ENCODE results near the gene ZNF782. TPM values are rescaled to one million over a fixed set of nuclear protein-coding genes. Genes with fewer than 3 reads are reported as not detected.
"Not testable (repeated sequence)": the region's sequence is repeated elsewhere in the genome, so short reads cannot be mapped to it uniquely, and the experiment has no call there.

The ZNF782 gene
- total and polyA plus RNA-seq, 4 donors: 0.95 to 16.4 (median 3.1) TPM

GRCh38 chr9:96844040-96844439 is 10.3 kb downstream of the ZNF782 start:
- H3K27ac ChIP-seq (ENCODE audit: low read depth in 1 of 2, low read length in 1 of 2): no peak overlapping the region
- H3K4me3 ChIP-seq: no peak overlapping the region
- 69 to 86% methylated on average over 2 of the region's 2 CpGs for WGBS, 2 donors
- no peak for ATAC-seq (ENCODE audit: insufficient read depth, low FRiP score)
- H3K27me3 ChIP-seq (ENCODE audit: control insufficient read depth in 3 of 3, insufficient read depth in 3 of 3, low read length in 2 of 3): no peaks in the 10 kb centered on the region
- TF ChIP-seq, protein P1, sequence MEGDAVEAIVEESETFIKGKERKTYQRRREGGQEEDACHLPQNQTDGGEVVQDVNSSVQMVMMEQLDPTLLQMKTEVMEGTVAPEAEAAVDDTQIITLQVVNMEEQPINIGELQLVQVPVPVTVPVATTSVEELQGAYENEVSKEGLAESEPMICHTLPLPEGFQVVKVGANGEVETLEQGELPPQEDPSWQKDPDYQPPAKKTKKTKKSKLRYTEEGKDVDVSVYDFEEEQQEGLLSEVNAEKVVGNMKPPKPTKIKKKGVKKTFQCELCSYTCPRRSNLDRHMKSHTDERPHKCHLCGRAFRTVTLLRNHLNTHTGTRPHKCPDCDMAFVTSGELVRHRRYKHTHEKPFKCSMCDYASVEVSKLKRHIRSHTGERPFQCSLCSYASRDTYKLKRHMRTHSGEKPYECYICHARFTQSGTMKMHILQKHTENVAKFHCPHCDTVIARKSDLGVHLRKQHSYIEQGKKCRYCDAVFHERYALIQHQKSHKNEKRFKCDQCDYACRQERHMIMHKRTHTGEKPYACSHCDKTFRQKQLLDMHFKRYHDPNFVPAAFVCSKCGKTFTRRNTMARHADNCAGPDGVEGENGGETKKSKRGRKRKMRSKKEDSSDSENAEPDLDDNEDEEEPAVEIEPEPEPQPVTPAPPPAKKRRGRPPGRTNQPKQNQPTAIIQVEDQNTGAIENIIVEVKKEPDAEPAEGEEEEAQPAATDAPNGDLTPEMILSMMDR (IDR thresholded peaks at IDR 0.05; ENCODE audit: control extremely low read depth, extremely low read depth): no peak
- peaks cover 3 to 11% (median 9%) of the 10 kb centered on the region in 4 donors for H3K36me3 ChIP-seq (ENCODE audit: control insufficient read depth in 4 of 4, insufficient read depth in 4 of 4, low read length in 4 of 4)
- peaks cover 0 to 3% (median 0%) of the 10 kb centered on the region in 5 donors for H3K4me1 ChIP-seq (ENCODE audit: control insufficient read depth in 5 of 5, insufficient read depth in 5 of 5, low read length in 5 of 5)
- DNase-seq: no peak
- no peak overlapping the region for H3K9ac ChIP-seq (ENCODE audit: insufficient read depth in 1 of 2, low read length in 2 of 2)
- peaks cover 0 to 4% (median 2%) of the 10 kb centered on the region in 4 donors for H3K9me3 ChIP-seq (ENCODE audit: control insufficient read depth in 4 of 4, insufficient read depth in 3 of 4, low read length in 3 of 4)

DNA sequence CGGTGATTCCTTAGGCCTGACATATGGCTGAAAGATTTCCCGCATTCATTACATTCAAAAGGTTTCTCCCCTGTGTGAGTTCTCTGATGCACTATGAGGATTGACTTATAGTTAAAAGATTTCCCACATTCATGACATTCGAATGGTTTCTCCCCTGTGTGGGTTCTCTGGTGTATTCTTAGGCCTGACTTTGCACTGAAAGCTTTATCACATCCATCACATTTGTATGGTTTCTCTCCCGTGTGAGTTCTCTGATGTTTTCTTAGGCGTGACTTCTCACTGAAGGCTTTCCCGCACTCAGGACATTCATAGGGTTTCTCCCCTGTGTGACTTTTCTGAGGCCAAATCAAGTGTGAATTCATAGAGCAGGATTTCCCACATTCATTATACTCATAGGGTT is 35.8 kb downstream of the ZNF782 start:
- H3K4me3 ChIP-seq: no peak overlapping the region

GRCh38 chr9:96817973-96818372 is 36.3 kb downstream of the ZNF782 start:
- H3K27ac ChIP-seq (ENCODE audit: low read depth in 1 of 2, low read length in 1 of 2): no peak overlapping the region
- peaks cover 4 to 52% (median 32%) of the 10 kb centered on the region in 4 donors for H3K36me3 ChIP-seq (ENCODE audit: control insufficient read depth in 4 of 4, insufficient read depth in 4 of 4, low read length in 4 of 4)
- no peaks in the 10 kb centered on the region for H3K27me3 ChIP-seq (ENCODE audit: control insufficient read depth in 3 of 3, insufficient read depth in 3 of 3, low read length in 2 of 3)
- H3K9me3 ChIP-seq (ENCODE audit: control insufficient read depth in 4 of 4, insufficient read depth in 3 of 4, low read length in 3 of 4): peaks cover 15 to 55% (median 34%) of the 10 kb centered on the region in 4 donors
- DNase-seq (no peak), ATAC-seq (ENCODE audit: insufficient read depth, low FRiP score) (no peak)
- H3K4me3 ChIP-seq: no peak overlapping the region
- WGBS, 2 donors: 97 to 99% methylated on average over 2 of the region's 2 CpGs
- H3K9ac ChIP-seq (ENCODE audit: insufficient read depth in 1 of 2, low read length in 2 of 2): no peak overlapping the region
- H3K4me1 ChIP-seq (ENCODE audit: control insufficient read depth in 5 of 5, insufficient read depth in 5 of 5, low read length in 5 of 5): no peaks in the 10 kb centered on the region
- TF ChIP-seq, protein P1 (IDR thresholded peaks at IDR 0.05; ENCODE audit: control extremely low read depth, extremely low read depth): no peak

More for the DNA sequence above, 35.8 kb downstream of the ZNF782 start:
- no peak for DNase-seq
- no peak for ATAC-seq (ENCODE audit: insufficient read depth, low FRiP score)
- H3K27me3 ChIP-seq (ENCODE audit: control insufficient read depth in 3 of 3, insufficient read depth in 3 of 3, low read length in 2 of 3): no peaks in the 10 kb centered on the region
- H3K4me1 ChIP-seq (ENCODE audit: control insufficient read depth in 5 of 5, insufficient read depth in 5 of 5, low read length in 5 of 5): no peaks in the 10 kb centered on the region
- TF ChIP-seq, protein P1 (IDR thresholded peaks at IDR 0.05; ENCODE audit: control extremely low read depth, extremely low read depth): no peak
- H3K9me3 ChIP-seq (ENCODE audit: control insufficient read depth in 4 of 4, insufficient read depth in 3 of 4, low read length in 3 of 4): peaks cover 15 to 55% (median 34%) of the 10 kb centered on the region in 4 donors
- no peak overlapping the region for H3K9ac ChIP-seq (ENCODE audit: insufficient read depth in 1 of 2, low read length in 2 of 2)
- WGBS, 2 donors: 97 to 98% methylated on average over 6 of the region's 6 CpGs
- H3K36me3 ChIP-seq (ENCODE audit: control insufficient read depth in 4 of 4, insufficient read depth in 4 of 4, low read length in 4 of 4): peaks cover 5 to 54% (median 35%) of the 10 kb centered on the region in 4 donors
- no peak overlapping the region for H3K27ac ChIP-seq (ENCODE audit: low read depth in 1 of 2, low read length in 1 of 2)

- no peak overlapping the region for H3K9ac ChIP-seq (ENCODE audit: insufficient read depth in 1 of 2, low read length in 2 of 2)
- DNase-seq: no peak
- H3K27me3 ChIP-seq (ENCODE audit: control insufficient read depth in 3 of 3, insufficient read depth in 3 of 3, low read length in 2 of 3): no peaks in the 10 kb centered on the region
- WGBS, 2 donors: 99 to 100% methylated on average over 1 of the region's 1 CpG
- no peak overlapping the region for H3K27ac ChIP-seq (ENCODE audit: low read depth in 1 of 2, low read length in 1 of 2)
- no peaks in the 10 kb centered on the region for H3K4me1 ChIP-seq (ENCODE audit: control insufficient read depth in 5 of 5, insufficient read depth in 5 of 5, low read length in 5 of 5)
- TF ChIP-seq, protein P1 (IDR thresholded peaks at IDR 0.05; ENCODE audit: control extremely low read depth, extremely low read depth): no peak
- H3K36me3 ChIP-seq (ENCODE audit: control insufficient read depth in 4 of 4, insufficient read depth in 4 of 4, low read length in 4 of 4): peaks cover 2 to 21% (median 11%) of the 10 kb centered on the region in 4 donors
- no peak overlapping the region for H3K4me3 ChIP-seq
- no peak for ATAC-seq (ENCODE audit: insufficient read depth, low FRiP score)
- H3K9me3 ChIP-seq (ENCODE audit: control insufficient read depth in 4 of 4, insufficient read depth in 3 of 4, low read length in 3 of 4): peaks cover 10 to 52% (median 33%) of the 10 kb centered on the region in 4 donors
Measured at GRCh38 chr9:96813607-96814006, 40.7 kb downstream of the ZNF782 start.

DNA sequence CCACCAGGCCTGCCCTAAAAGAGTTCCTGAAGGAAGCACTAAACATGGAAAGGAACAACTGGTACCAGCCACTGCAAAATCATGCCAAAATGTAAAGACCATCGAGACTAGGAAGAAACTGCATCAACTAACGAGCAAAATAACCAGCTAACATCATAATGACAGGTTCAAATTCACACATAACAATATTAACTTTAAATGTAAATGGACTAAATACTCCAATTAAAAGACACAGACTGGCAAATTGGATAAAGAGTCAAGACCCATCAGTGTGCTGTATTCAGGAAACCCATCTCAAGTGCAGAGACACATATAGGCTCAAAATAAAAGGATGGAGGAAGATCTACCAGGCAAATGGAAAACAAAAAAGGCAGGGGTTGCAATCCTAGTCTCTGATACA is 55.4 kb downstream of the ZNF782 start:
- H3K4me3 ChIP-seq; H3K4me1 ChIP-seq (ENCODE audit: control insufficient read depth in 5 of 5, insufficient read depth in 5 of 5, low read length in 5 of 5); DNase-seq; H3K9ac ChIP-seq (ENCODE audit: insufficient read depth in 1 of 2, low read length in 2 of 2); H3K27ac ChIP-seq (ENCODE audit: low read depth in 1 of 2, low read length in 1 of 2); H3K27me3 ChIP-seq (ENCODE audit: control insufficient read depth in 3 of 3, insufficient read depth in 3 of 3, low read length in 2 of 3); ATAC-seq (ENCODE audit: insufficient read depth, low FRiP score): not testable (repeated sequence)
- H3K36me3 ChIP-seq (ENCODE audit: control insufficient read depth in 4 of 4, insufficient read depth in 4 of 4, low read length in 4 of 4): peaks cover 8 to 23% (median 15%) of the 10 kb centered on the region in 4 donors
- H3K9me3 ChIP-seq (ENCODE audit: control insufficient read depth in 4 of 4, insufficient read depth in 3 of 4, low read length in 3 of 4): peaks cover 4 to 27% (median 17%) of the 10 kb centered on the region in 4 donors
- WGBS, 2 donors: no CpG with 5 or more reads among the region's 2 CpGs

All from lung (tissue), 12 donors.